Stimulated activated CD4-positive, alpha-beta T cell treated with anti-CD3 and anti-CD28 coated beads, TNF-alpha, amount 100 ng/mL, for 4 hours (primary cell): ENCODE measurements around the gene WIPI1.
A peak's percentile ranks its signal among the peaks of the same experiment; 100 is the strongest.

Experiments used
- DNase-seq, 3 experiments: peaks; one replicate each; pipeline ENCODE4 v3.0.0-alpha.2; 2020; ENCODE audit warnings: low read depth in 3 of 3

The WIPI1 gene

DNA sequence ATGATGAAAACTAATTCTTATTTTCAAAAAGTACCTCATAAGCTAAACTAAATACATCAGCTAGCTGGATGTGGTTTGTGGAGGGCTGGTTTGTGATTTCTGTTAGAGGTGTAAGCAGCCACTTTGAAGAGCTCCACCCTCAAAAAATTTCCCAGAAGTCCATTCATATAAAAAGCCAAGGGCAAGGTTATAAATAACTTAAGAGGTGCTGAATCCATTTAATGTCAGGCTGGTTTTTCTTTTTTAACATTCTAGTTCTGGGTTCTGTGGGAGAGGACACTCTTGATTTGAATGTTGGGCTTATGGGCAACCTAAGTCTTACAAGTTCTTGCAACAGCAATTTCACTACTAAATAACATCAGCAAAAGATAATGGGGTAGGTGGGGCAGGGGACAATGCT lies 3.4 kb upstream of the WIPI1 start:
- no peak for DNase-seq

GRCh38 chr17:68460146-68460545 lies 2.9 kb upstream of the WIPI1 start:
- no peak for DNase-seq

GRCh38 chr17:68459037-68459639 lies 1.8 kb upstream of the WIPI1 start:
- DNase-seq, result no peak

DNA sequence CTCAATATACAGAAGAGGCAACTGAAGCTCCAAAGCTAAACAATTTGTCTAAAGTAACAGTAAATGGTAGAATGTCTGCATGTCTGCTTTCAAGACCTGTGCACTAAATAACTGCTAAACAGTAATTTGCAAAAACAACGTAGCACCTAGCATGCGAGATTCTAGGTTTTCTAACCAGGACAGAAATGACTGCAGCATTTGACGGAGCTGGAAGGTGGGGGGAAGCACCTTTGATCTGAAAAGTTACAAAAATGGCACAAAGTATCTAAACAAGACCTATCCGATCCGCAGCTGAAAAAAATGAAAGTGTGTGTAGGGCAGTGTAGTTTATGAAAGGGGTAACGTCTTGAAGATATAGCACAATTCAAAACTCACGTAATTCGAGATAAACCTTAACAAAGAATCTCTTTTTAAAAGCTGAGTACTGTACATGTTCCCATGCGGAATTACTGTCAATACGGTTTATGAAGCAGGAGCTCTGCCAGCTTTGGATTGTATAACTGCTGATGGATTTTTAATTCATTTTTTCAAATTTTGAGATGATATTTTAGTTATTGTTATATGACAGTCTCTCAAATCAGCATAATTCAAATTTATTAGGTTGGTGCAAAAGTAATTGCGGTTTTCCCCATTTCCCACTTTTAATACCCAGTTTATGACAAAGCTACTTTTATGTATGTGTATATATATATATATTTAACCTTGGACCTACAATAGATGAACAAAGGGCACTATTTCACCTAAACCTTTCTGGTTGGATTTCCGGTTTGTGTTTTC lies 1.2 kb upstream of the WIPI1 start:
- DNase-seq, result no peak

- peak; percentile 93 to 96 (median 96) for DNase-seq
Measured at GRCh38 chr17:68457539-68458259, 403 bp upstream of the WIPI1 start.

DNA sequence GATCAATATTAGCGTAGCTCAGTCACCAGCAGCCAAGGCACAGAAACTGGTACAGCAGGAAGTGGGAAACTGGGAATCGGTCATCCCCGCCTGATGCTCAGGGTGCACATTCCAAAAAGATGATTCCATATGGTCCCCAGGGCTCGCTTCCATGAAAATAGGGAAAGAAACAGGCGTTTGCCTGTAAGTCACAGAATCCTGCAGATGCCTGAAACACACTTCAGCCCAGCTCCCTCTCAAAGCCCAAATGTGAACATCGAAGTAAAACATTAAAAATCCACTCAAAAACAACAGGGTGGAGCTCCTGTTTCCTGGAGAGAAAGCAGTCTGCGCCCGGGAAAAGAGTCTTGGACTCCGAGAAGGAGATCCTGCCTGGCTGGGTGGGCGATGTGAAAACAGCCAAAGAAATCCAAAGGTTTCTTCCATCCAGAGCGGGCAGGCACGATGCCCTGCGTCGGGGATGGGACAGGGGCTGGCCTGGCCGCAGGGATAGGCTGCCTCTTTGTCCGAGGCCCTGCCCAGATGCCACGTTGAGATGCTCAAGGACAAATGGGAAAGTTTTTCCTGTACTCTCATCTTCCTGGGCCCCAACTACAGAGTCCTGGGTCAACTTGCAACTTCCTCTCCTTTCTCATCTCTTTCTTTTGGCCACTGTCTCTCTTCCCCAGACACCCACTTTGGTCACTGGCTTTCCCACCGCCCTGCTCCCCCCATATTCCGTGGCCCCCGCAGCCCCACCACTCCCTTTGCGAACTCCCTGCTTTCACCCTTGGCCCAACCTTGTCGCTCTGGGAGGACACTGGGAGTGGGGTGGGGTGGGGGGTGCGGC lies 743 bp downstream of the WIPI1 start:
- DNase-seq, result no peak

DNA sequence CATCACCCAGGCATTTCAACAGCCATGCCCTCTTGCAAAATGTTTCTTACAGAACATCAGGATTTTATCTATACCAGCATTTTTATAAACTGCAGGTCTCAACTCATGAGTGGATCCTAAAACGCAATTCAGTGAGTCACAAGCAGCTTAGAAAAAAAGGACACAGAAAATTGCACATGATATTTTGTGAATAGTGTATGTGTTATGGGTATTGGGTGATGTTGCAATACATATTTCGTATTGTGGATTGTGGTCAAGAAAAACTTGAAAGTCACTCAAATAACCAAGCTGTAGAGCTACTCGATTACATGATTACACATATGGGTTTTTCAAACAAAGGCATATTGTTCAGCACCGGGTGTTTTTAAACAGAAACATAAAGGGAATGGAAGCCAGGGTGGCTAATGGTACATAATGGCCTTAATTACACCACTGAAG lies 1.4 kb downstream of the WIPI1 start:
- no peak for DNase-seq

- no peak for DNase-seq
Measured at GRCh38 chr17:68453991-68454665, 3.2 kb downstream of the WIPI1 start.

- DNase-seq, result no peak
Measured at GRCh38 chr17:68452724-68453290, 4.5 kb downstream of the WIPI1 start.

DNA sequence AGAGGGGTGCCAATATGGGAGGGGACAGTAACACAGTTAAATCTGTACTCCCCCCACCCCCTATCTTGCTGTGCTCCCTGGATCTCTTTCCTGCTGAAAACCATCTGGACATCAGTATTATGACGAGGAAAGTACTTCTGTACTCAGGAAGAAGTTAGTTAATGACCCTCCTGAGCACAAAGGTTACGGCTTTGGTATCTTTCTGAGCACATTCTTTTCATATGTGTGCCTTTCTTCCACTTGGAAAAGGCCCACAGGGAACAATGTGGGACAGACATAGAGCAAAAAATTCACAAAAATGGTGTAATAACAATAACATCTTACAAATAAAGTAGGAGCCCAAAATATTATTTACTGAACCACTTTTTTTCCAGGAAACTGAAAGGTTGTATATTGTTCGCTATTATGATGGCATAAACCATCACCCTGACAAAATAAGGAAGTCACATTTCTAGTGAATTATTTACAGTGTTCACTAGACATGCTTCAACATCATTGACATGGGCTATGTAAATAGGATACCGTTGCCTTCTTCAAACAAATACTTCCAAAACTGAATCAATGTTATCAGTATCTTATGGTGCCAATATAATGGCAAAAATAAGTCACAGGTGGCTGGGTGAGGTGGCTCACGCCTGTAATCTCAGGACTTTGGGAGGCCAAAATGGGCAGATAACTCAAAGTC lies 5.5 kb downstream of the WIPI1 start:
- no peak for DNase-seq

- no peak for DNase-seq
Measured at GRCh38 chr17:68450801-68451200, 6.5 kb downstream of the WIPI1 start.

DNA sequence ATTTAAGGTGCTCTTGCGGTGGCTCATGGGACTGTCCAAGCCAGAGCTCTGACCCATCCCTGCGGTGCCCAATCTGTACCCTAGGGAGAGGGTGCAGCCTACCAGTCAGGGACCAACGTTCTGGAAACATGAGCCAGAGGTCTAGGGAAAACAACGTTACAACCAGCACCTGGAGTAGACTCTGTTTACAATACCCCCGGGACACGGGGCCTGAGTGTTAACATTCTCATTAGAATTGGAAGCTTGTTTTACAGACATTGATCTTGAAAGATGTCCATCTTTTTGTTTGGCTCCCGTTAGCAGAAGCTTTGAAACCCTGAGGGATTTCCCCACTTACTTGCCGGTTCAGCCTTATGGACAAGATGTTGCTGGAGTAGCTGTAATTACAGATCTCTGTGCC lies 6.9 kb downstream of the WIPI1 start:
- no peak for DNase-seq

- DNase-seq, result no peak
Measured at GRCh38 chr17:68449021-68449739, 8.1 kb downstream of the WIPI1 start.

DNA sequence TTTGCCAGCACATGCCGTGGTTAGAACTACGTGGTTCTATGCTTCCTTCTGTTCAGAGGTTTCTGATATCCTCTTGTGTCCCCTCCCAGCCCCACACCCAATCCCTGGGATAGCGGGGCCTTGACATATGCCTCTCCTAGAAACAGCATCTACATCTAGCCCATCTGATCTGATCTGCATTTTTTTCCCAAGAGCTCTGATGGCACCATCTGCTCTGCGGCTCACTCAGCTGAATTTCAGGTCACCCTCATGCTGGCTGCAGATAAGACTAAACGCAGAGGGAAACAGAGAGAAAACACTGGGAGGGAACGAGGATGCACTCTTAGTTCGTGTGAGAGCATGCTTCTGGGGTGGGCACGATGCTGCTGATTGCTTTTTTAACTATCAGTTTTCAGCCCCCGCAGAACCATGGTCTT lies 10.7 kb downstream of the WIPI1 start:
- DNase-seq, result no peak

DNA sequence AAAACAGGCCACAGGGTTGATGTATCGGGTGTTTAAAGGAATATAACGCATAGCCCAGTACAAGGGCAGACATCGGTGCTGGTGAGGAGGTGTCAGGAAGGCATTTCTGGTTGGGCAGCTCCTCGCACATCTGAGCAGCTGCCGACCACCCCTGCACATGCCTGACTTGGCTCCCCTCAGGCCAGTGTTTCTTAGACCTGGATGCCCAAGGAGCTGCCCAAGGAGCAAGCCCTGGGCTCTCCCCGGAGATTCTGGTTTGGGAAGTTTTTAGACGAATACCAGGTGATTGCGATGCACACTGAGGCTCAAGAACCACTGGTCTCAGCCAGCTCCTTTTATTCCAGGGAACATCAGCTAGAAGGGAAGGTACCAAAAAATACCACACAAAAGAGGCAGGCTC lies 11.6 kb downstream of the WIPI1 start:
- DNase-seq, result no peak

- no peak for DNase-seq
Measured at GRCh38 chr17:68443972-68444464, 13.3 kb downstream of the WIPI1 start.

DNA sequence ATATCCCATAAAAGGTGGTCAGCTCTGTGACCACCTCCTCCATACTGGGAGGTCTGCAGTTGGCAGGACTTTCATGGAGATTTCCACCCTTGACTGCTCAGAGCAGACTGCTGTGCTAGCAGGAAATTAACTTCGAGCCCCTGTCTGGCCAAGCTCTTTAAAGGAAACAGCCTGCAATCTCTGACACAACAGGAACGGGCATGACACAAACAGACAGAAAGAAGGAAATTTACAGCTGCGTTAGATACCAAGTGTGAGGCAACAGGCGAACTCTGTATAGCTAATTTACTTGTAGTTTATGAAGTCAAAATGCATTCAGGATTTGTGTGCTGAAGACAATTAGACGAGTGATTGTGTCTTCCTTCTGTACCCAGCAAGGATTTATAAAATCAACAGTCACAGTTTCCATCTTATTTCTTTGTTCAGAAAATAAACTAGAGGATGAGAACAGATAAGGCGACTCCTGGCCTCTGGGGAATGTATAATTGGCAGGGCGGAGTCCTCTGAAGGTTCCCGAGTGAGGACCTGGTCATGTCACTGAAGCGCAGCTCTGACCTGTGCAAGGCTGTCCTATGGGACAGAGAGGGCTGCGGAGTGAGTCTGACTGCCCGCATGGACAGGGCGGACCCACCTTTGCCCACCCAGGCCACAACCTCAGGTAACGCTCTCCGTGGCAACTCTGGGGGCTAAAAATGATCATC lies 16.1 kb downstream of the WIPI1 start:
- DNase-seq, result no peak

DNA sequence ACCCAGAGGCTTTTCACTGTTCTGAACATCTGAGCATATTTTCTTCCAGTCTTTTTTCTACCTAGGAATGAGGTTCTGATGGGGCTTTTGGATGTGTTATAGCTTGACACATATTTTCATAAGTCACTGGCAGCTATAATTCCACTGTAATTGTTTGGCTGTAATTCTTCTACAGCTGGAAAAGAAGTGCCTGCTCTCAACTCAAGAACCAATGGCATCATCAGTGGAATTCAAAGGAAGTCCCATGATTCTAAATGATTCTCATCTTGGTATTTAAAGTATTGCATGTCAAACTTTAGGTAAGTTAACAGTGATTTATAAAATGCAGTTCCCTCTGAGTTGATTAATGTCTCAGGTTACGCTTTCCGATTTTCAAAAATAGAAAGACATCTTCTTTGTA lies 16.8 kb downstream of the WIPI1 start:
- DNase-seq, result no peak
